DND-41 (cell line): Measurements from ENCODE around the gene MYOF.

Source experiments
- CTCF ChIP-seq: IDR thresholded peaks from 2 replicates; pipeline ENCODE4 v1.5.1; 2012; ENCODE audit warnings: borderline replicate concordance, low read length, moderate library complexity, mild to moderate bottlenecking; ENCODE audit not compliant: poor library complexity, severe bottlenecking; ENCODE audit errors: extremely low read depth
- EZH2 ChIP-seq: IDR thresholded peaks from 3 replicates; pipeline ENCODE4 v1.6.1; 2012; ENCODE audit warnings: borderline replicate concordance, low read depth, mild to moderate bottlenecking, moderate library complexity, low read length, inconsistent platforms; ENCODE audit not compliant: severe bottlenecking

- TF ChIP-seq CTCF (no peak), EZH2 (no peak)
Measured at GRCh38 chr10:93473804-93474472, 8.2 kb downstream of the MYOF start.
